Smooth muscle cell of trachea (primary cell): Measurements from ENCODE around the gene WFS1. TPM values are rescaled to one million over a fixed set of nuclear protein-coding genes. Genes with fewer than 3 reads are reported as not detected.

Source experiments
- total RNA-seq: library from RNA; depleted of rRNA; stranded (reverse); fragments of >200 nt; gene quantifications from 2 replicates; pipeline ENCODE4 v1.2.1, GENCODE V29; 2014

WFS1 gene
- total RNA-seq = 21.5 and 49.1 TPM in 2 replicates

GRCh38 chr4:6269616-6270511 is at the start of gene WFS1:
Gene WFS1, plus strand, starts transcription at chr4:6269850. Its CDS starts 7,606 bp downstream, at chr4:6277456.

Other genes starting within 250 kb of the WFS1 start
- not detected in 2 replicates for gene JAKMIP1, start 69.3 kb upstream of the WFS1 start, total RNA-seq
- gene PPP2R2C, start 202.8 kb downstream of the WFS1 start, total RNA-seq = 0.15 and 0.17 TPM in 2 replicates